GM19240 (cell line): ENCODE measurements around the gene SLC7A4.
"Not testable (repeated sequence)": the region's sequence is repeated elsewhere in the genome, so short reads cannot be mapped to it uniquely, and the experiment has no call there.

Experiments
- DNase-seq: peaks from one replicate; pipeline ENCODE4 v3.0.0; 2011; ENCODE audit warnings: low spot score; ENCODE audit not compliant: insufficient read length

Gene SLC7A4

DNA sequence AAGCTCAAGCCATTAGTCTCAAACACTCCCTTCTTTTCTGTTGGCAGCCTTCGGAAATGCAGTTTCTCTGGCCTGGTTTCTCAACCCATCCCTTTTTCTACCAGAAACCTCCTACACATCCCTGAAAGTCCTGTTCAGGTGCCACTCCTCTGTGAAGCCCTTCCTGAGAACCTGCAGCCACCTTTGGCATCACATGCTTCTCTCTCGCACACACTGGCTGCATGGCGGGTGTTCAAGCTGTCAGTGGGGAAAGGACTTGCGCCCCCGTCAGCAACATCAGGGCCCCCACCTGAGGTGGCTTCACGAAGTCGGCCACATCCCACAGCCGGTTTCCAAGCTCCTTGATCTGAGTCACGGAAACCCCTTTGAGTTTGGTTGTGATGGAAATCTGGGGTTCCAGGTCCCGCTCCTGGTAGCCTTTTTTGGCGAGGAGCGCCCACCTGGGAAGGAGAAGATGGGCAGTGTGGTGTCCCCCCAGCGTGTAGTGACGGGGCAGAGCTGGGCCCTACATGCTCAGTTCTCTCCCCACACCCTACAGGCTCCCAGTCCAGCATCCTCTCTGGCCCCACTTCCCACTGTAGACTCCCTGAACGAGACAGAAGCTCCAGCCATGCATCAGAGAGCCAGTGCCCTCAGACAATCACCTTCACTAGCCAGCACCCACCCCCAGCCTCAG, 11.6 kb upstream of the SLC7A4 start:
- DNase-seq: no peak

DNA sequence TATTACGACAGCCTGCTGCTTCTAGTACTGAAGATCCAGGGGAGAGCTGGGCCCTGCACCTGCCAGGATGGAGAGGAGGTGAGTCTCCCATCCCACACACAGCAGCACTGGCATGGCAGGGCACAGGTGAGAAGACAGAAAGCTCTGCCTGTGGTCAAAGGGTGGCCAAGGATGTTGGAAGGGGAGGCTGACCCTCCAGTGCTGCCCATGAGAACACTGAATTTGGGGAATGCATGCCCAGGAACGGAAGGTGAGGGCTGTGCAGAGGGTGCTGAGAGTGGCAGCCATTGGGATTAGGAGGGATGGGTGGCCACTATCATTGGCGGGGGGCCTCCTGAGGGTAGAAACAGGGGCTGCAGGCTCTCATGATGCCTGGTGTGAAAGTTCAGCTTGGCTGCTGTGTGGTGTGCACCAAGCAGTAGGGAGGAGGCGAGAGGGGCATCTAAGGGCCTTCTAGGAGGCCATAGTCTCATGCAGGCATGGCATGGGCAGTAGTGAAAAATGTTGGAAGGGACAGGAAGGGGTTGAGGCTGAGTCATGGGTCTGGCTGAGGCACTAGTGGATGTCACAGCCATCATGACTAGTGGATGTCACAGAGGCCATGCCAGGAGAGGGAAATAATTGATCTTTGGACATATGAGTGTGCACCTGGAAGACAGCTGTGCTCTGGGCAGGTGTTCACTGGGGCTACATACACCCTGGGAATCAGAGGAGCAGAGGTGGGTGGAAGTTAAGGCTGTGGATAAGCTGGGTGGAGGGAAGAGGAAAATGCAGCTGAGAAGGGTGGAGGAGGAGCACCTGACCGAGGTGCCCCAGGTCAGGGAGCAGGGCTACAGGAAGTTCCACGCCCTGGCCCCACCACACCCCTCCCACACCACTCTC, 10.9 kb upstream of the SLC7A4 start:
- DNase-seq: no peak

DNA sequence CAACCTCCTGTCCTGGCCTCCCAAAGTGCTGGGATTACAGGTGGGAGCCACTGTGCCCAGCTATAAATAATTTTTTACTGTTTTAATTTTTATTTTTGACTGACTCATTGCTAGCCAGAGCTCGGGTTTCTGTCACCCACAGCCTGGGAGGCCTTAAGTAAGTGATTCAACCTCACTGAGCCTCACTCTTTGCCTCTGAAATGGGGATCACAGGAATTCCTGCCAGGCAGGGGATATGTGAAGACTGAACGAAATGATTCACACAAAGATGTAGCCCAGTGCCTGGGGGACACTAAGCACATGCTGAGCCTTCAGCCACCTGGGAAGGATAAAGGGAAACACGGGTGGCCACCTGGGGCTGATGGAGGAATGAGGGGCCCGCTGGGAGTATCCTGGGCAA, 9.6 kb upstream of the SLC7A4 start:
- DNase-seq: no peak

DNA sequence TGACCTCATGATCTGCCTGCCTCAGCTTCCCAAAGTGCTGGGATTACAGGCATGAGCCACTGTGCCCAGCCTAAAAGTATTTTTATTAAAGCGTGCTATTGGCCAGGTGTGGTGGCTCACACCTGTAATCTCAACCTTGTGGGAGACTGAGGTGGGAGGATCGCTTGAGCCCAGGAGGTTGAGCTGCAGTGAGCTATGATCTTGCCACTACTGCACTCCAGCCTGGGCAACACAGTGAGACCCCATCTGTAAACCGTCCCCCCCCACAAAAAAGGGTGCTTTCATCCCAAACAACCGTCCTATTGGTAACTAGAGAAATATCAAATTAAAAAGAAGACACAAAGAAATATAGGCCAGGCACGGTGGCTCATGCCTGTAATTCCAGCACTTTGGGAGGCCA, 6.8 kb upstream of the SLC7A4 start:
- DNase-seq: not testable (repeated sequence)

DNA sequence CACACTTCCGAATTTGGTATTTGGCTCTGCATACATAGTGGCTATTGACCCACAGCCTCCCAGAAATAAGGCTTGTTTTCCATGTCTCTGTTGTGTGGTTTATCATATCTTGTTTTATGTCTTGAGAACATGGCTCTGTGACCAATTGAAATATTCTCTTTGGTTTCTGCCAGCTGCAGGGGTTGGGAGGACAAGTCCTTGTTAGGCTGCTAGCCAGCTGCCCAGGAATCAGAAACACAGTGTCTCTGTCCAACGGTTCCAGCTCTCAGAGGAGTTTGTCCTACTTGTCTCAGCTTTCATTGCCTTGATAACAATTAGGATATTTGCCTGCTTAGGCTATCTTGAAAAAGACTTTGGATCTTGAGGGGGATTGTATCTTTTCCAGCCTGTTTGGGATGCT, 6.0 kb upstream of the SLC7A4 start:
- no peak for DNase-seq

DNA sequence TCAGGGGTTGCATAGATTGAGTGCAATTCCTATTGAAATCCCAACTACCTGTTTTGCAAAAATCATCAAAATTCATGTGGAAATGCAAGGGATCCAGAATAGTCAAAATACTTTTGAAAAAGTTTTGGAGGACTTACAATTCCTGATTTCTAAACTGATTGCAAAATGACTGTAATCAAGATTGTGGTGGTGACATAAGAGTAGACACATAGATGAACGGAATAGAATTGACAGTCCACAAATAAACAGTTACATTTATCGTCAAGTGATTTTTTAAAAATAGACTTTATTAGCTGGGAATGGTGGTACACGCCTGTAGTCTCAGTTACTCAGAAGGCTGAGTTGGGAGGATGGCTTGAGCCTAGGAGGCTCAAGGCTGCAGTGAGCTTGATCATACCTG, 2.6 kb upstream of the SLC7A4 start:
- no peak for DNase-seq

DNA sequence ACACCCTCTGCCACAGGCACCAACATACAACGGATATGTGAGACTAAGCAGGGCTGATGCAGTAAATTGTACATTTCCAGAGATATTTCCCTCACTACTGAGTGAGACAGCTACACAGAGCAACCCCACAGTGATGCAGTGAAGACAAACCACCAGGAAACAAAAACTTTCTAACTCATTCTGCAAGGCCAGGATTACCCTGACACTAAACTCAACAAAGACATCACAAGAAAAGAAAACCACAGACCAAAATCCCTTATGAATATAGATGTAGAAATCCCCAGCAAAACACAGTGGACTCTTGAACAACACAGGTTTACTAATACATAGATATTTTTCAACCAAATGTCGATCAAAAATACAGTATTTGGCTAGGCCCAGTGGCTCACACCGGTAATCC, 1.5 kb upstream of the SLC7A4 start:
- no peak for DNase-seq

DNA sequence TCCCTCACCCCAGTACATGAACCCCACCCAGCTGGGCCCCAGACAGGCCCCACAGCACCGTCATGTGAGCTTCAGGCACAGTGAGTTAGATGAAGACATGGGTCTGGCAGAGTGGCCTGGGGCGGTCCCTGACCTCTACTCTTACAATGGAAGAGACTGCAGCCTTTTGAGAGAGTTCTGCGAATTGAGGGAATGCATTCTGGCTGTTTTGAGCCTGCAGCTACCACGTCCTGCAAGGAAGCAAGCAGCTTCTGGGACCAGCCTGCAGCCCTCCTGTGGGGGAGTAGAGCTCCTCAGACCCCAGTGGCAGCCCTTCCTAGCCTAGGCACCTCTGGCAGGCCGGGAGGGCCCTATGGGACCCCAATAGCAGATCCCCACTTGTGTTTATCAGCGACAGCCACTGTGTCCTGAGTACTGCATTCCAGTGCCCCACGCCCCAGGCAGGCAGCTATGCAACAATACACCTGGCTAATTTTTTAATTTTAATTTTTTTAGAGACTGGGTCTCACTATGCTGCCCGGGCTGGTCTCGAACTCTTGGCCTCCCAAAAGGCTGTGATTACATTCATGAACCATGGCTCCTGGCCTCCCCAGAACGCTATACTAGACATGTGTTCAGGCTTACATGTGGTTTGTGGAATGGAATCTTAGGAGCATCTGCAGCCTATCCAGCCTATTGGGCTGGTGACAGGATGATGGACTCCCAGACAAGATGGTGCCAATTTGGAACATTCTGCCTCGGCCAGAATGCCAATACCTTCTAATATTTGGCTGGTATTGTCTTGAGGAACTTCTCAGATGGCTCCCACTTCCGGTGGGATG, 717 bp upstream of the SLC7A4 start:
- DNase-seq: no peak

DNA sequence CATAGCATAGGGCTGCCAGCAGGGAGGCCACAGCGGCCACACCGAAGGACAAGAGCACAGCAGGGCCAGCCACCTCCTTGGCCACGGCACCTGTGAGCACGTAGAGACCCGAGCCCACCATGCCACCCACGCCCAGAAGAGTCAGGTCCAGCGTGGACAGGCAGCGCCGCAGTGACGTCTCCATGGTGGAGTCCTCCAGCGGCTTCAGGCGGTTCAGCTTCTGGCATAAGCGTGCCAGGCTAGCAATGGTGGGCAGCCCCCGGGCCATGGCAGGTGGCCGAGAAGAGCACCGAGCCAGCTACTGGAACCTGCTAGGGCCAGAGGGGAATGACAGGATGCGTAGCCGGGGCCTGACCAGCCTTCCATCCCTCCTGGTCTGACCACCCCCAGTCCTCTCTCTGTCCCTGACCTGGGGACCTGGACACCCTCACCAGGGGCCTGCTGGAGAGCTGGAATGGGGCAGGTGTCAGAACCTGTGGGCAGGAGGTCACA, 770 bp downstream of the SLC7A4 start:
- no peak for DNase-seq

DNA sequence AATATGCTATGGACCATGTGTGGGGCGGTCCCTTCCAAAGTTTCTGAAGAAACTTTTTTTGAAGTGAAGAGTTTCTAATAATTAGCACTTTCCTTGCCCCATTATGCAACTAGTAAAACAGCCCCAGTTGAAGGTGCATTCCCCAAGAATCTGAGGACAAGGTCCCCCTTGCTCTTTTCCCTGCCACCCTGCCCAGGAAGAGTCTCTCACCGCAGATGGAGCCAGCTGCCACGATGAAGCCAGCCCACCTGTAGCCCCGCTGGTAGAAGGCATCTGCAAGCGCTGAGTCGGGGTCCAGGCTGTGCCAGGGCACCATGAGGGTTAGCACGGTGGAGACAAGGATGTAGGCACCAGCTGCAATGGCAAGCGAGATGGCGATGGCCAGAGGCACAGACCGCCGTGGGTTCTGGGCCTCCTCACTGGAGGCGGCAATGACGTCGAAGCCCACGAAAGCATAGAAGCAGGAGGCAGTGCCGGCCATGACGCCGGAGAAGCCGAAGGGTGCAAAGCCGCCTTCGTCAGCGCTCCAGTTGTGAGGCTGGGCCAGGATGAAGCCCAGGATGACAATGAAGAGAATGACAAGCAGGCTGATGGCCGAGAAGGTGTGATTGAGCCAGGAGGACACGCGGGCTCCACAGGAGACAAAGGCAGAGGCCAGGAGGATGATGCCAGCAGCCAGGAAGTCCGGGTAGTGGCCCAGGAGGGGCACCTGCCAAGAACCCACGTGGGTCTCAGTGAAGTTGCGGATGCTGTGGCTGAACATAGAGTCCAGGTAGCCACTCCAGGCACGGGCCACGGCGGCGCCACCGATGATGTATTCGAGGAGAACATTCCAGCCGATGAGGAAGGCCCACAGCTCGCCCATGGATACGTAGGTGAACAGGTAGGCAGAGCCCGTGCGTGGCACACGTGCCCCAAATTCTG, 1.5 kb downstream of the SLC7A4 start:
- DNase-seq: no peak

DNA sequence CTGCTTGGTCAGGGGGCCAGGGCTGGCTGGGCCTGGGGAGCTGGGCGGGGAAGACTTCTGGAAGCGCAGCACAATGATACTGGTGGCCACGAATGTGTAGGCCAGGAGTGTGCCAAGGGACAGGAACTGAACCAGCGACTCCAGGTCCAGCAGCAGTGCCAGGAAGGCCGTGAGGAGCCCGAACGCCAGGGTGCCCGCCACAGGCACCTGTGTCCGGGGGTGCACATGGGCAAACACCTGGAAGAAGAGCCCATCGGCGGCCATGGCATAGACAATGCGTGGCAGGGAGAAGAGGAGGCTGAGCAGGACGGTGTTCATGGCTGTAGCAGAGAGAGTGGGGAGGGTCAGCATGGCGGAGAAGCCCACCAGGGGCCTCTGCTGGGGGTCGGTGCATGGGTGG, 2.3 kb downstream of the SLC7A4 start:
- DNase-seq: no peak

DNA sequence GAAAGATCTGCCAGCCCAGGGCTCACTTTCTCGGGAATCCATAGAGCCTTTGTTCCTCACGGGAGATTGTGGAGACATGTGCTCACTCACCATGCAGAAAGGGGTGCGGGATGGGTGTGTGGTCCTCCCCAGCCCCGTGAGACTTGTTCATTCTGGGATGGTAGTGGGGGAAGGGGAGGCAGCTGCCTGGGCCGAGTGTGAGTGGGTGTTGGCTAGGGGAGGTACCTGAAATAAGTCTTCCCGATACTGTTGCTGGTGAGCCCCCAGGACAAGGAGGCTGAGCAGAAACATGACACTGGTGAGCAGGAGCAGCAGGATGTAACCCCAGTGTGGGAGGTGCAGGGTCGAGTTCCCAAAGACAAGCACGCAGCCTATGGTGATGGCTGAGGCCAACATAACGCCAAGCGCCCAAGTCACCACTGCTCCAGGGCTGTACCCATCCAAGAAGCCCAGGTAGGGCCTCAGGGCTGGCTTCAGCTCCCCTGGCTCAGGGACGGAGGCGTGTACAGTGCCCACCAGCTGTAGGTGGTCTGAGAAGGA, 2.8 kb downstream of the SLC7A4 start:
- DNase-seq: no peak

DNA sequence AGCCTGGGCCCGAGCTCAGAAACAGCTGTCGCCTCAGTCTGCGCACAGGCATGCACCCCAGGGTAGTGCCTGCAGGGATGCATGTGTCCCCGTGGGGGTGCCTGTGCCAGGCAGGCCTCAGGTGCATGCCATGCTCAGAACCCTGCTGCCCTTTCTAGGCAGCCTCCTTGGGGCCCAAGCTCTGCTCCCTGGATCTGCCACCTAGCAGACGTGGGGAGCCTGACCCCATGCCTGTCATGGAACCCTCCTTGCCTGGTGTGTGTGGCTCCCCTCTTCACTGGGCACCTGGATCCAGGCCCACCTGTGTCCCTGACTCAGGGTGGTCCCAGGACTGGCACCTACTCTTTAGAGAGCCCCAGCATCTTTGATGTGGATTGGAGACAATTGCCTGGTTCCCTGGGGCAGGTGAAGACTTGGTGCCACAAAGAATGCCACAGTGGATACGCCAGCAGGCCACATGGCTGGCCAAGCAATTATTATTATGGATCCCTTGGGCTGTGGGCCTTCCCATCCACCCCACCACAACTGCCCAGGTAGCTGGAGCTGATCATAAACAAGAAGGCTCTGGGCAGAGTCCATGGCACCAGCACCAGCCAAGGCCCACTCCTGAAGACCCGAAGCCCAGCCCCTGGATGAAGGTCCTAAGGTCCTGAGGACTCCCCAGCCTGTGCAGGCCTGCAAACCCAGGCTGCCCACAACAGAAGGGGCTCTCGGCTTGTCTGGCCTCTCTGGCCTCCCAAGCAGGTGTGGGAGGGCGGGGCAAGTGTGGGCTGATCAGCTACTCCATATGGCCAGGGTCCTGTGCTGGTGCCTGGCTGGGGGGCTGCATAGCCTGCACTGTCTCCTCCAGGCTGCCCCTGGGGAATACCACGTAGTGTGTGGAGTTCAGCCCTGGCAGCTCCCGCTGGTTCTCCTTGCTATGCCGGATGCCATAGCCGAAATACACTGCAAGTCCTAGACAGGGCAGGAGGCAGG, 3.8 kb downstream of the SLC7A4 start:
- no peak for DNase-seq

DNA sequence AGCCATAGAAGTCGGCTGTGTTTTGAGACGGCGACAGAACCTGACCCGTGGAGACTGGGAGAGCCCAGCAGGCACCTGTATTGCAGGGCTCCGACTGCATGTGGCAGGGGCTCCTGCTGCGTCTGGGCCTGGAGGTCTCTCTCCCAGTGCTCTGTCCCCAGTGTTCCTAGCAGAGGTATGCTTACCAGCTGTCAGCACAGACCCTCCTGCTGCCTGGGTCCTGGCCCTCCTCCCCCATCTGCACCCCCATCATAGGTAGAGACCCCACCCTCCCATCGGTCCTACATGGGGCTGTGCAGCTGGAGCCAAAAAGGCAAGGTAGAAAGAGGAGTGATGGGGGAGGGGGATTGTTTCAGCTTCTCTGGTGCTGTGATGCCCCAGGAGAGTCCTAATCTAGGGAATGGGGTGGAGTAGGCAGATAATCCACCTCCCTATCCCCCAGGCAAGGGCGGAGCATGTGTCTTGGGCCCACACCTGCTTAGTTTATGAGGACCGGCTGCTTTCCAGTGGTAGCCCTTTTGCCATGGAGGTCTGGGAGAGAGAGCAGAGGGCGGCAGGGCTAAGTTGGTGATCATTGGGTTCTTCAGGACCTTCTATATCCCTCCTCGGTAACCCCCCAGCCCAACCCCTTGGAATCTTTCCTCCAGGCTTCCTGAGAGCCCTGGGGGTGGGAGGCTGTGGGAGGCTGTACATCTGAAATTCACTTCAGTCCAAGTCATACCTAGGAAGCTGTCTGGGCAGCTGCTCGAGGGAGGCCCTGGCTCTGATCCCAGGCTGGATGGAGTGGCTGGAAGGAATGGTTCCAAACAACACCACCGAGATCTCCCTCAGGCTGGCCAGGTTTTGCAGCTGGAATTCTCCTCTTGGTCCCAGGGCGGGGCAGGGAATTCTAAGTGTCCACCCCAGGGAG, 5.3 kb downstream of the SLC7A4 start:
- no peak for DNase-seq

DNA sequence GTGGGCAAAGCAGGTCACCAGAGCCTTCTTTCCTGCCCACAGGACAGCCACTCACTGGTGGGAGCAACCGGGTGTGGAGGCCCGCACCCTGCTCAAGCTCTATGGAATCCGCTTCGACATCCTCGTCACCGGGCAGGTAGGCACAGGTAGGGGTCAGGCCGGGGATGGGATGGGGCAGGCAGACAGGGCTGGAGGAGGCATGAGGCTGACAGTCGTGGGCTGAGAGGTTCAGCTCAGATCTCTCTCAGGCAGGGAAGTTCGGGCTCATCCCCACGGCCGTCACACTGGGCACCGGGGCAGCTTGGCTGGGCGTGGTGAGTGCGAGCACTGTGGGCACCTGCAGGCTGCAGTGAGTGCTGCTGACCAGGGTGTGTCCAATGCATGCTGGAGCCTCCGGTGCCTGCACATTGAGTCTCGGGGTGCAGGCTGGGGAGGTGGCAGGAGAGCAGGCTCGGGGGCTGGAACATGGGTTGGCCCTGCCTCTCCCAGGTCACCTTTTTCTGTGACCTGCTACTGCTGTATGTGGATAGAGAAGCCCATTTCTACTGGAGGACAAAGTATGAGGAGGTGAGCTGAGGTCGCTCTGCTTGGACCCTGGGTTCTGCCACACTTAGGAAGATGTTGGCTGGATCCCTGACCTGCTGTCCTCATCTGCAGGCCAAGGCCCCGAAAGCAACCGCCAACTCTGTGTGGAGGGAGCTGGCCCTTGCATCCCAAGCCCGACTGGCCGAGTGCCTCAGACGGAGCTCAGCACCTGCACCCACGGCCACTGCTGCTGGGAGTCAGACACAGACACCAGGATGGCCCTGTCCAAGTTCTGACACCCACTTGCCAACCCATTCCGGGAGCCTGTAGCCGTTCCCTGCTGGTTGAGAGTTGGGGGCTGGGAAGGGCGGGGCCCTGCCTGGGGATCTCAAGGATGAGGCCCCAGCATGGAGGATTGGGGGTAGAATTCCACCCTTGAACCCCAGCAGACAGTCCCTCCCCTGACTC, 6.3 kb downstream of the SLC7A4 start:
- no peak for DNase-seq

DNA sequence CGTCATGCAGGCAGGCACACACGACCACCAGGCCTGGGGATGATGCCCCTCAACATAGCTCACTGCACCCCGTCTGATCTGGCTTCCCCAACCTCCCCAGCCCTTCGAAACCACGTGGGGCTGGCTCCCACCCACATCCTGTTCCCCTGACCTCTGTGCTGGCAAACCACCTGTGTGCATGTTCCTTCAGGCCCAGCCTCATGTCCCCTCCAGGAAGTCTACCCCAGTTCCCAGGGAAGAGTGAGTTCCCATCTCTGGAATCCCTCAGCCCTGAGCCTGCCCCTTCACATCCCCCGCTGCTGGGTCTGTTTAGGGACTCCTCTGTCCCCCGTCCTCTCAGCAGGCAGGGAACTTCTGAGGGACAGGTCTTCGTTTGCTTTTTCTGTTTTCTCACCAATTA, 7.1 kb downstream of the SLC7A4 start:
- no peak for DNase-seq

DNA sequence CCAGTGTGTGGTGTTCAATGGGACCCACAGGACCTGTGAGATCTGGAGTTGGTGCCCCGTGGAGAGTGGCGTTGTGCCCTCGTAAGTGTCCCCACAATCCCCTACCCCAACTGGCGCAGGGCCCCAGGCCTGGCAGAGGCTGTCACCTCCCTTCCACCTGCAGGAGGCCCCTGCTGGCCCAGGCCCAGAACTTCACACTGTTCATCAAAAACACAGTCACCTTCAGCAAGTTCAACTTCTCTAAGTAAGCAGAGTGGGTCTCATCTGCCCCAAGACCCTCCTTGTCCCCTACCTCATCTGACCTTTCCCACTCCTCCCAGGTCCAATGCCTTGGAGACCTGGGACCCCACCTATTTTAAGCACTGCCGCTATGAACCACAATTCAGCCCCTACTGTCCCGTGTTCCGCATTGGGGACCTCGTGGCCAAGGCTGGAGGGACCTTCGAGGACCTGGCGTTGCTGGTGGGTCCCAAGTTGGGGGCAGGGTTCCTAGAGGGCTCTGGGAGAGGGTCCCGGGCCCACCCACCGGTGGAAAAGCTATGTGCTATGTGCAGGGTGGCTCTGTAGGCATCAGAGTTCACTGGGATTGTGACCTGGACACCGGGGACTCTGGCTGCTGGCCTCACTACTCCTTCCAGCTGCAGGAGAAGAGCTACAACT, 9.3 kb downstream of the SLC7A4 start:
- DNase-seq: no peak
